ENCODE data around the gene CCDC9. TPM values are rescaled to one million over a fixed set of nuclear protein-coding genes. Genes with fewer than 3 reads are reported as not detected.

Gene CCDC9
- total RNA-seq, 1 experiment from 2014 or later = 36.9 TPM

DNA sequence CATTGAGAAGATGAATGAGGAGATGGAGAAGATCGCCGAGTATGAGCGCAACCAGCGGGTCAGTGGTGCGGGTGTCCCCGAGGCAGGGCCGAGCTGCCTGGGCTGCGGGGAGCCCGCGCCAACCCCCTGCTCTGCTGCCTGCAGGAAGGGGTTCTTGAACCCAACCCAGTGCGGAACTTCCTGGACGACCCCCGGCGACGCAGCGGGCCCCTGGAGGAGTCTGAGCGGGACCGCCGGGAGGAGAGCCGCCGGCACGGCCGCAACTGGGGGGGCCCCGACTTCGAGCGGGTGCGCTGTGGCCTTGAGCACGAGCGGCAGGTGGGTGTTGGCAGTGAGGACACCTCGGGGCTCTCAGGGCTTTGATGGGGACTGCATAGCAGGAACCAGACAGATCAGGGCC is 8.3 kb downstream of the CCDC9 start:
- no peak overlapping the region for H2BK5ac ChIP-seq (ENCODE audit: insufficient read length, low read length)
- no peak overlapping the region for H3K18ac ChIP-seq (ENCODE audit: insufficient read length, low read depth, low read length)
- WGBS (ENCODE audit: extremely low coverage, insufficient read length, low lambda C conversion rate) = no CpG with 5 or more reads among the region's 30 CpGs
- peaks cover 0 to 3% of the 10 kb centered on the region in 2 experiments; a peak in 1 of 4 replicates for H3K4me1 Mint-ChIP-seq
- no peak overlapping the region for H2AFZ ChIP-seq (ENCODE audit: low read length)
- DNase-seq = no peak
- no peaks in the 10 kb centered on the region for H3K9me3 Mint-ChIP-seq
- H4K20me1 ChIP-seq (ENCODE audit: control insufficient read depth, insufficient read depth, insufficient read length) = no peaks in the 10 kb centered on the region
- H2BK15ac ChIP-seq (ENCODE audit: low read depth, low read length) = no peak overlapping the region
- no peak overlapping the region for H3K4ac ChIP-seq (ENCODE audit: low read depth, low read length)
- H4K91ac ChIP-seq (ENCODE audit: insufficient read length, low read depth, low read length) = no peak overlapping the region
- no peak overlapping the region for H4K5ac ChIP-seq (ENCODE audit: insufficient read length, low read depth, low read length)
- no peaks in the 10 kb centered on the region for H3K23me2 ChIP-seq (ENCODE audit: insufficient read length, low read depth, low read length, poor library complexity, severe bottlenecking)
- no peak overlapping the region for H3K23ac ChIP-seq (ENCODE audit: insufficient read length, low read depth, low read length)
- H2BK20ac ChIP-seq (ENCODE audit: low read depth, low read length, poor library complexity, severe bottlenecking) = no peak overlapping the region
- no peaks in the 10 kb centered on the region for H3K27me3 ChIP-seq (ENCODE audit: insufficient read depth, low read length)
- no peak overlapping the region for H3K27ac Mint-ChIP-seq
- no peak overlapping the region for H3T11ph ChIP-seq (ENCODE audit: low read length)
- H3K14ac ChIP-seq (ENCODE audit: insufficient read depth, low read length) = no peak overlapping the region; the same call in 1 of the 2 replicates
- H3K27me3 Mint-ChIP-seq (ENCODE audit: low read depth) = no peaks in the 10 kb centered on the region
- H3K56ac ChIP-seq (ENCODE audit: insufficient read length, low read depth, low read length) = no peak overlapping the region
- no peak overlapping the region for H2BK12ac ChIP-seq (ENCODE audit: insufficient read length, low read depth, low read length)
- TF ChIP-seq, protein P1, sequence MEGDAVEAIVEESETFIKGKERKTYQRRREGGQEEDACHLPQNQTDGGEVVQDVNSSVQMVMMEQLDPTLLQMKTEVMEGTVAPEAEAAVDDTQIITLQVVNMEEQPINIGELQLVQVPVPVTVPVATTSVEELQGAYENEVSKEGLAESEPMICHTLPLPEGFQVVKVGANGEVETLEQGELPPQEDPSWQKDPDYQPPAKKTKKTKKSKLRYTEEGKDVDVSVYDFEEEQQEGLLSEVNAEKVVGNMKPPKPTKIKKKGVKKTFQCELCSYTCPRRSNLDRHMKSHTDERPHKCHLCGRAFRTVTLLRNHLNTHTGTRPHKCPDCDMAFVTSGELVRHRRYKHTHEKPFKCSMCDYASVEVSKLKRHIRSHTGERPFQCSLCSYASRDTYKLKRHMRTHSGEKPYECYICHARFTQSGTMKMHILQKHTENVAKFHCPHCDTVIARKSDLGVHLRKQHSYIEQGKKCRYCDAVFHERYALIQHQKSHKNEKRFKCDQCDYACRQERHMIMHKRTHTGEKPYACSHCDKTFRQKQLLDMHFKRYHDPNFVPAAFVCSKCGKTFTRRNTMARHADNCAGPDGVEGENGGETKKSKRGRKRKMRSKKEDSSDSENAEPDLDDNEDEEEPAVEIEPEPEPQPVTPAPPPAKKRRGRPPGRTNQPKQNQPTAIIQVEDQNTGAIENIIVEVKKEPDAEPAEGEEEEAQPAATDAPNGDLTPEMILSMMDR (conservative IDR thresholded peaks at IDR 0.05) = no peak
- no peak overlapping the region for H4K8ac ChIP-seq (replicated peaks; ENCODE audit: insufficient read length, low read depth, low read length)
- H3K36me3 Mint-ChIP-seq (ENCODE audit: insufficient read depth in 1 of 3, low read depth in 3 of 3) = peaks cover 42 to 73% (median 64%) of the 10 kb centered on the region in 3 experiments
- no peaks in the 10 kb centered on the region for H3K79me1 ChIP-seq (ENCODE audit: insufficient read depth, low read depth, low read length, poor library complexity, severe bottlenecking)
- H3K9ac ChIP-seq (ENCODE audit: extremely low read depth, insufficient read length, low read length) = no peak overlapping the region
- no peak overlapping the region for H2BK120ac ChIP-seq (ENCODE audit: low read depth, low read length, poor library complexity, severe bottlenecking)
- H3K79me2 ChIP-seq (ENCODE audit: insufficient read depth, low read length) = no peaks in the 10 kb centered on the region
- H3K9me3 ChIP-seq (ENCODE audit: control insufficient read depth, low read depth, low read length) = no peaks in the 10 kb centered on the region
- no peaks in the 10 kb centered on the region for H3K4me1 ChIP-seq (ENCODE audit: insufficient read depth, low read length)
- no peak overlapping the region for H2AK5ac ChIP-seq (ENCODE audit: insufficient read length, low read length)
- no peak overlapping the region for H3K27ac ChIP-seq (ENCODE audit: insufficient read length, low read depth, low read length)
- no peak overlapping the region for H3K4me2 ChIP-seq (ENCODE audit: insufficient read depth, insufficient read length, low read length)
- H3K4me3 Mint-ChIP-seq = no peak overlapping the region

Data from H9 (cell line).